NCI-H146 treated with DMSO at 0.1 percent for 48 hours (cell line): ENCODE data around the gene DRAXIN.

Experiments used
- DNase-seq: peaks from one replicate; lab custom pipeline; 2025; ENCODE audit not compliant: unreplicated experiment; lab: John Stamatoyannopoulos, UW

The DRAXIN gene

DNA sequence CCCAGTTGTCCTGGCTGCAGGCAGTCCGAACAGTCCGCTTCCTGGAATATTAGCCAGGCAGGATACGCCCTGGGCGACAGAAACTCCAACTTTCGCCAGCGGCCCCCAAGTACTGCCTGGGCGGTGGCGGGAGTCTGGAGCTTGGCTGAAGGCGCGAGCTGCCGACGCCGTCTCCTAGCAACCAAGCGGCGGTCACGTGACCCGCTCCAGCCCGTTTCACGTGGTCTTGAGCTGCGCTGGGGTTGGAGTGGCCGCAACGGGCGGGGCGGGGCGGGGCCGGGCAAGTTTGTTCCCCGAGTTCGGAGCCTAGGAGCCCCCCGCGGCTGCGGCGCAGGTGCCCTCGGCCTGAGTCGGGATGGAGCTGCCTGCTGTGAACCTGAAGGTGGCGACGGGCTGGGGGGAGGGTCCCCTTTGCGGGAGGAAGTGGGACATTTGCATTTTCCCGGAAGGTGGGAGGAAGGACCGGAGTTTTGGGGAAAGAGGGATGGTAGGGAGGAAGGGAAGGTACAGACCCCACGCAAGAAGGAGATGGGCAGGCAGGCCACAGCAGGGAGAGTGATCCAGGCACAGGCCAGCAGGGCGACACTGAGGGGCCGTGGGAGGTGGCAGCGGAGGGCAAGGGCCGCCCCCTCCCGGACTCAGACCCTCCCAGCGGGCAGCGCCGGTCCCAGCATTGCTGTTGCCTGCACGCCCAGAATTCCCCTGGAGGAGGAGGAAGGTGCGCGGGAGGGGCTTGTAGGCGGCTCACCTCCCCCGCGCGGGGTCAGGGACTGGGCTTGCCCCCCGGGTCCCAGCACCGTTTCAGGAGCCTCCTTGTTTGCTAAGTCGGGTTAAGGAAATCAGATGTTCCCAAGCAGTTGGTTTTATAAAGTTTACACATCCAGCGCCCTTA, 44.6 kb downstream of the DRAXIN start, which contains the start of gene AGTRAP:
AGTRAP (plus strand) TSS at position 283 of the 892 bp plus-strand sequence; CDS start at position 356, 73 bp downstream.
- peak; percentile 71 for DNase-seq

GRCh38 chr1:11736746-11737639, 45.5 kb downstream of the DRAXIN start:
- DNase-seq: peak; percentile 26

DNA sequence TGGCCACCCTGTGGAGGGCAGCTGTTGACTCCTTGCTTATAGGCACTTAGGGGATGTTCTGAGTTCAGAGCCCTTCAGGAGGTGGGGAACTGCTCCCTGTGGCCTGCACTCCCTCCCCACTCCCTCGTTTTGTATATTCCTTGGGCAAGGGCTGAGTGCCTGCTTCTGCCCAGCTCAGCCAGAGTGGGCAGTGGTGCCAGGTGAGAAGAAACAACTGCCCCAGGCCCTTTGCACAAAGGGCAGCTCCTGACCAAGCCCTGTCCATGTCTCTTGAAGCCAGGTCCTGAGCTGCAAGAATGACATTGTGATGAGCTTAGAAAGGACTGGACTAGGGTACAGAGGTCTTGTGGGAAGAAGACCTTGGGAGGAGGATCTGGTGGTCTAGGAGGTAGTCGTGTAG, 46.6 kb downstream of the DRAXIN start:
- DNase-seq: no peak

GRCh38 chr1:11738783-11739182, 47.3 kb downstream of the DRAXIN start:
- no peak for DNase-seq

- DNase-seq: no peak
Measured at GRCh38 chr1:11740258-11741192, 49.0 kb downstream of the DRAXIN start.

GRCh38 chr1:11741482-11741881, 50.0 kb downstream of the DRAXIN start:
- DNase-seq: no peak

GRCh38 chr1:11741919-11742558, 50.5 kb downstream of the DRAXIN start:
- DNase-seq: no peak

DNA sequence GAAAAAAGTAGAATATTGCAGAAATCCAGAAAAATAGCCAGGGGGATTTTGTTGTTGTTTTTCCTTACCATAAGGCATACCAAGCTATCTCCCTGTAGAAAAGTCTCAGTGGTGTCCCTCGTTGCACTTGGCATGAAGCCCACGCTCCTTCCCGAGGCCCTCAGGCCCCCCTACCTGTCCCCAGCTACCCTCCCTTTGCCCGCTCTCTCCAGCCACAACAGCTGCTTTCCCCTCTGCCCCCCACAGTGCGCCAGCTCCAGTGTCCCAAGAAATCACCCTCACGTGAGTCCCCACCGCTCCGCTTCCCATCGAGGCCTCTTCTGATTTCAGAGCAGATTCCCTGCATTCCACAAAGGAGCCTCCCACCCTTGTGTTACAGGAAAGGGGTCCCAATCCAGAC, 52.8 kb downstream of the DRAXIN start:
- DNase-seq: no peak

DNA sequence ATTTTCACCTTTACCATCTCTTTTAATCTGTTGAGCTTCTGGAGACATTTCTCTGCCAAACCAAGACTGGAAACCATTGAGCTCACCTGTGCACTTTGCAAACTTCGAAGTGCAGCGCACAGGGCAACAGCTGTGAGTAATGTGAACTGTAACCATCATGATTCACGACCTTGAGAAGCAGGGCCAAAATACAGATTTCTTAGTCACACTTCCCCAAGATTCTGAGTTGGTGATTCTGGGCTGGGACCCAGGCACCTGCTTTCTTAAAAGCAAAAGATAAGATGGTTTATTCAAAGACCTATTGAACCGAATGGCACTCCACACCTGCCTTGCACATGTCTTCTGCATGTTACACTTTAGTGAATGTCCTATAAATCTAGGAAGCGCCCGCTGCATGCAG, 54.6 kb downstream of the DRAXIN start:
- no peak for DNase-seq

GRCh38 chr1:11746795-11747487, 55.4 kb downstream of the DRAXIN start:
- no peak for DNase-seq

DNA sequence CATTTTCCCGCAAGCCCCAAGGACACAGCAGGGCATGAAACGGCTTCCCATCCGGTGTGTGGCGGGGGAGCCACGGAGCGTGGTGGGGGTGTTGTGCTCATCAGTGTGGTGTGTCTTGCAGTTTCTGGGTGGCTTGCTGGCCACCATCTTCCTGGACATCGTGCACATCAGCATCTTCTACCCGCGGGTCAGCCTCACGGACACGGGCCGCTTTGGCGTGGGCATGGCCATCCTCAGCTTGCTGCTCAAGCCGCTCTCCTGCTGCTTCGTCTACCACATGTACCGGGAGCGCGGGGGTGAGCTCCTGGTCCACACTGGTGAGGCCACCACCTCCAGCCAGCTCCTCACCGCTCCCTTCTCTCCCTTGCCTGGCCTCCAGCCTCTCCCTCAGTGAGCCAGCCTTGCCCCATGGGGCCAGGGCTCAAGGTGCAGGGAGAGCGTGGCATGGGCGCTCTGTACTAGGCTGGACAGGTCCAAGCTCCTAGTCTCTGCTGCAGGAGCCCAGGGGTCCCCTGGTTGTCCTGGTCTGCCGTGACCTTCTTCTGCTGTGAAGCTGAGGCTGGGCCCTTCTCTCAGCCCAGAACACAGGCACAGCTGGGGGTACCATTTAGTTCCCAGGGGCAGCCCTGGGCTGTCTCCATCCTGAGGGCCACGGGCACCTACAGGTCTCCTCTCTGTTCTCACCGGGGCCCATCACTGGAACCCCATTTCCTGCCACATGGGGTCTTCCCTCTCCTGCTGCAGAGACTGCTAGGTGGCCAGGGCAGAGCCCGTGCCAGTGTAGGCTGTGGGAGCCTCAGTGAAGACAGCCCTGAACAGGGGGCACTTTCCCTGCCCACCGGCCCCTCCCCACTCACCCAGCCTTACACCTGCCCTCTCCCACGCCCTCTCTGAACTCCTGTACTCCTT, 57.0 kb downstream of the DRAXIN start:
- no peak for DNase-seq

GRCh38 chr1:11749203-11749689, 57.7 kb downstream of the DRAXIN start:
- no peak for DNase-seq

DNA sequence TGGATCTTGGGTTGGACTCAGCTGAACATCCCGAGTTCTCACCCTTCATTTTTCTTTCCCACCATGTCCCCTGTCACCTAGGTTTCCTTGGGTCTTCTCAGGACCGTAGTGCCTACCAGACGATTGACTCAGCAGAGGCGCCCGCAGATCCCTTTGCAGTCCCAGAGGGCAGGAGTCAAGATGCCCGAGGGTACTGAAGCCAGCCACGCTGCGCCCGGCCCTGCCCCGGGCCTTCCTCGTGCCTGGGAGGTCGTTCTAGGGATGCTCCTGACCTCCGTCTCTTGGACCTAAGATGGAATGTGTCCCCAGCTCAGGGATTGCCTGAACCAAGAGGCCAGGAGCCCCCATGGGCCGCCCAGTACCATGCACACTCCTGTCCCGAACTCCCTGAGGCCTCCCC, 58.5 kb downstream of the DRAXIN start:
- DNase-seq: no peak

DNA sequence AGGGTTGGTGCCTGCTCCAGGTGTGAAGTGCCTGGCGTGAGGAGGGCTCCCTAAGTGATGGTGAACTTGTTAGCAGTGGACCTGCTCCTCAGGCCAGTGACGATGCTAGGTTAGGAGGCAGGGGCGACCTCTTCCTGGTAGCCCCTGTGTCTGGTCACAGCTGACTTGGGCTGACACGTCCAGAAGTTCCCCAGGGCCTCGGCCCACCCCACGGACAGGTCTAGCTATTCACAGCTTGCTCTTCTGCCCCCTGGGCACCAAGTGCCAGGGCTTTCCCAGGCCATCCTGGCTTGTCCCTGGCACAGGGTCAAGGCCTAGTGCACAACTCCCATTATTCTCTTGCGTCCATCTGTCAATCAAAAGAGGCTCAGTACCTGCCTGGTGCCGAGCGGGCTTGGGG, 59.6 kb downstream of the DRAXIN start:
- no peak for DNase-seq

GRCh38 chr1:11752359-11753088, 61.0 kb downstream of the DRAXIN start:
- no peak for DNase-seq

GRCh38 chr1:11753555-11754208, 62.2 kb downstream of the DRAXIN start:
- no peak for DNase-seq

DNA sequence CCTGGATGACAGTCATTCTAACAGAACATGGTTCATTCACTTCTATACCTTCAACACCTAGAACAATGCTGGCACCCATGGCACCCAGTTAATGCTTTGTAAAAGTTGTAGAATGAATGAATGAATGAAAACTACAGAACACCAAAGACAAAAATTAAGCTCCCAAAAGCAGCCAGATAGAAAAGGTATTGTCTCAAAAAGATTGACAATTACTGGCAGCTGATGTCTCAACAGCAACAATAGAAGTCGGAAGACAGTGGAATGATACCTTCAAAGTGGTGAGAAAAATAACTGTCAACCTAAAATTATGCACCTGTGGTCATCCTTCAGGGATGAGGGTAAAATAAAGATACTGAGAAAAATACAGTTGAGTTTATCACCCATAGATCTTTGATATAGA, 65.5 kb downstream of the DRAXIN start:
- DNase-seq: no peak
